A673 (cell line): ENCODE results near the gene POLR1D.

ENCODE experiments used
- EZH2 ChIP-seq: fragments of 200-600 bp; sonication (generic); IDR thresholded peaks from 2 replicates; pipeline ENCODE4 v1.6.1; 2017; ENCODE audit warnings: borderline replicate concordance, low read depth, mild to moderate bottlenecking, mixed read lengths, antibody characterized with exemption, low read length; ENCODE audit not compliant: poor library complexity, severe bottlenecking
- TF ChIP-seq, protein P1 (sequence below): fragments of 300-800, 200-600 bp; sonication (generic); conservative IDR thresholded peaks from 2 replicates; pipeline ENCODE4 v1.5.1; 2017; ENCODE audit warnings: low read depth, mild to moderate bottlenecking, antibody characterized with exemption, low read length, moderate library complexity, mixed read lengths

DNA sequence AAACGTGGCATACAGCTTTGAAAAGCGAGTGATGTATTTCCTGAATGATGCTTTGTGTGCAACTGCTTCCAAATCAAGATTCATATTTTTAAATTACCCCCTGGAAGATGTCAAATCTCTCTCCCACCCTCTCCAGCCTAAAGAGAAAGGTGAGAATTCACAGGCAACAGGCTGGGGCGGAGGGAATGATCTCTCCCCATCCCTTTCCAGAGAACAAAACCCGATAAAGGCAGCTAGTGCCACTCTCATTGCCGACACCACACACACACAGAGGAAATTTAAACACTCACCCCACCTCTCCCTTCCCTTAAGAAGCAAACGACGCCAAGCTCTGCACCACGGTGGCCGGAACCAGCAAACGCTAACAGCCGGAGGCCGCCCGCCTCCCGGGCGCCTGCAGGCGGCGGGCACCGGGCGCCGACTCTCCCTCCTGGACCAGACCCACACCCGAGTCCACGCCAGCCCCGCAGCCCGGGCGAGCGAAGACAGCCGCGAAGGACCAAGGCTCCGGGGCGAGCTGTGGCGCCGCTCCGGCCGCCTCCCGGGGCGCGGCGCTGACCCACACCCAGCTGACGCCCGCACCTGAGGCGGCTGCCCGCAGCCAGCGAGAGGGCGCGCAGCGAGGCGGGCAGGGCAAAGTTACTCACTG, 1.8 kb upstream of the POLR1D start:
- TF ChIP-seq, protein P1, sequence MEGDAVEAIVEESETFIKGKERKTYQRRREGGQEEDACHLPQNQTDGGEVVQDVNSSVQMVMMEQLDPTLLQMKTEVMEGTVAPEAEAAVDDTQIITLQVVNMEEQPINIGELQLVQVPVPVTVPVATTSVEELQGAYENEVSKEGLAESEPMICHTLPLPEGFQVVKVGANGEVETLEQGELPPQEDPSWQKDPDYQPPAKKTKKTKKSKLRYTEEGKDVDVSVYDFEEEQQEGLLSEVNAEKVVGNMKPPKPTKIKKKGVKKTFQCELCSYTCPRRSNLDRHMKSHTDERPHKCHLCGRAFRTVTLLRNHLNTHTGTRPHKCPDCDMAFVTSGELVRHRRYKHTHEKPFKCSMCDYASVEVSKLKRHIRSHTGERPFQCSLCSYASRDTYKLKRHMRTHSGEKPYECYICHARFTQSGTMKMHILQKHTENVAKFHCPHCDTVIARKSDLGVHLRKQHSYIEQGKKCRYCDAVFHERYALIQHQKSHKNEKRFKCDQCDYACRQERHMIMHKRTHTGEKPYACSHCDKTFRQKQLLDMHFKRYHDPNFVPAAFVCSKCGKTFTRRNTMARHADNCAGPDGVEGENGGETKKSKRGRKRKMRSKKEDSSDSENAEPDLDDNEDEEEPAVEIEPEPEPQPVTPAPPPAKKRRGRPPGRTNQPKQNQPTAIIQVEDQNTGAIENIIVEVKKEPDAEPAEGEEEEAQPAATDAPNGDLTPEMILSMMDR = 0 out of 2 replicates have a peak, but pooled peaks have one; percentile 18
- no peak for TF ChIP-seq EZH2
